GM18508 (cell line): Measurements from ENCODE around the gene RNF38.
"Not testable (repeated sequence)": the region's sequence is repeated elsewhere in the genome, so short reads cannot be mapped to it uniquely, and the experiment has no call there.

Experiments used
- ATAC-seq: cut with Tn5 transposase; IDR thresholded peaks from one replicate; pipeline ENCODE4 v1.9.1; 2021; ENCODE audit warnings: moderate number of reproducible peaks; ENCODE audit not compliant: insufficient read depth, unreplicated experiment

The RNF38 gene

GRCh38 chr9:36409076-36409475 is 9.0 kb upstream of the RNF38 start:
- ATAC-seq = not testable (repeated sequence)

- ATAC-seq = no peak
Observed at GRCh38 chr9:36407122-36407723, 7.2 kb upstream of the RNF38 start.

GRCh38 chr9:36402536-36402935 is 2.5 kb upstream of the RNF38 start:
- ATAC-seq = no peak

- no peak for ATAC-seq
Observed at GRCh38 chr9:36401897-36402480, 1.9 kb upstream of the RNF38 start.

- ATAC-seq = no peak
Observed at GRCh38 chr9:36401164-36401740, 1.2 kb upstream of the RNF38 start.

- no peak for ATAC-seq
Observed at GRCh38 chr9:36400332-36401163, 479 bp upstream of the RNF38 start.

- ATAC-seq = no peak
Observed at GRCh38 chr9:36398745-36399144, 1.3 kb downstream of the RNF38 start.

- no peak for ATAC-seq
Observed at GRCh38 chr9:36396985-36397384, 3.1 kb downstream of the RNF38 start.

GRCh38 chr9:36392489-36392888 is 7.6 kb downstream of the RNF38 start:
- no peak for ATAC-seq

- ATAC-seq = no peak
Observed at GRCh38 chr9:36389590-36389989, 10.5 kb downstream of the RNF38 start.

- ATAC-seq = not testable (repeated sequence)
Observed at GRCh38 chr9:36386396-36386965, 13.6 kb downstream of the RNF38 start.

- ATAC-seq = no peak
Observed at GRCh38 chr9:36382484-36382883, 17.6 kb downstream of the RNF38 start.

- ATAC-seq = no peak
Observed at GRCh38 chr9:36364577-36364976, 35.5 kb downstream of the RNF38 start.

- no peak for ATAC-seq
Observed at GRCh38 chr9:36363448-36363847, 36.6 kb downstream of the RNF38 start.

GRCh38 chr9:36358486-36358885 is 41.6 kb downstream of the RNF38 start:
- no peak for ATAC-seq

- no peak for ATAC-seq
Observed at GRCh38 chr9:36357639-36358038, 42.4 kb downstream of the RNF38 start.

- ATAC-seq = no peak
Observed at GRCh38 chr9:36346569-36346968, 53.5 kb downstream of the RNF38 start.

GRCh38 chr9:36345103-36345846 is 54.8 kb downstream of the RNF38 start:
- no peak for ATAC-seq

- ATAC-seq = no peak
Observed at GRCh38 chr9:36341936-36342577, 58.0 kb downstream of the RNF38 start.

- ATAC-seq = no peak
Observed at GRCh38 chr9:36337865-36338264, 62.2 kb downstream of the RNF38 start.
